GM23338 (cell line): ENCODE data around the gene REC8.

Source experiments
- CREB1 ChIP-seq: fragments of 250-450 bp; sonication (Bioruptor Pico); IDR thresholded peaks from 2 replicates; pipeline ENCODE4 v1.5.0; 2020; ENCODE audit warnings: low read depth, mild to moderate bottlenecking, moderate library complexity
- CTCF ChIP-seq, 2 experiments: fragments of 200-600 bp in 1 of 2; sonication (generic) in 1 of 2; conservative IDR thresholded peaks; 2 replicates each; pipeline versions ENCODE4 v1.5.1 to v1.6.1; 2016 to 2017; ENCODE audit warnings: antibody characterized with exemption in 2 of 2, low read depth in 2 of 2, mild to moderate bottlenecking in 2 of 2, moderate library complexity in 1 of 2
- JUNB ChIP-seq: IDR thresholded peaks from one replicate; pipeline ENCODE4 v1.6.1; 2016; ENCODE audit warnings: antibody characterized with exemption; ENCODE audit not compliant: unreplicated experiment
- POLR2AphosphoS5 ChIP-seq: IDR thresholded peaks from 2 replicates; pipeline ENCODE4 v1.6.1; 2016; ENCODE audit warnings: antibody characterized with exemption, low read depth

- TF ChIP-seq CTCF (conservative IDR thresholded peaks at IDR 0.05; ENCODE audit: low read depth in 2 of 2) (no peak), POLR2AphosphoS5 (no peak), CREB1 (no peak), JUNB (no peak)
These were observed 21.8 kb upstream of the REC8 start for GRCh38 chr14:24150061-24150460.
